22Rv1 (cell line): ENCODE data around the gene MREG.

Experiments
- ZFX ChIP-seq: fragments of 450-650 bp; IDR thresholded peaks from 2 replicates; pipeline ENCODE4 v1.6.1; 2017; ENCODE audit warnings: antibody characterized with exemption, borderline replicate concordance
- TF ChIP-seq, protein P1 (sequence below): fragments of 450-650 bp; IDR thresholded peaks from 2 replicates; pipeline ENCODE4 v1.5.1; 2017; ENCODE audit warnings: mild to moderate bottlenecking

GRCh38 chr2:215895330-215895729 is 118.0 kb downstream of the MREG start:
- TF ChIP-seq, protein P1, sequence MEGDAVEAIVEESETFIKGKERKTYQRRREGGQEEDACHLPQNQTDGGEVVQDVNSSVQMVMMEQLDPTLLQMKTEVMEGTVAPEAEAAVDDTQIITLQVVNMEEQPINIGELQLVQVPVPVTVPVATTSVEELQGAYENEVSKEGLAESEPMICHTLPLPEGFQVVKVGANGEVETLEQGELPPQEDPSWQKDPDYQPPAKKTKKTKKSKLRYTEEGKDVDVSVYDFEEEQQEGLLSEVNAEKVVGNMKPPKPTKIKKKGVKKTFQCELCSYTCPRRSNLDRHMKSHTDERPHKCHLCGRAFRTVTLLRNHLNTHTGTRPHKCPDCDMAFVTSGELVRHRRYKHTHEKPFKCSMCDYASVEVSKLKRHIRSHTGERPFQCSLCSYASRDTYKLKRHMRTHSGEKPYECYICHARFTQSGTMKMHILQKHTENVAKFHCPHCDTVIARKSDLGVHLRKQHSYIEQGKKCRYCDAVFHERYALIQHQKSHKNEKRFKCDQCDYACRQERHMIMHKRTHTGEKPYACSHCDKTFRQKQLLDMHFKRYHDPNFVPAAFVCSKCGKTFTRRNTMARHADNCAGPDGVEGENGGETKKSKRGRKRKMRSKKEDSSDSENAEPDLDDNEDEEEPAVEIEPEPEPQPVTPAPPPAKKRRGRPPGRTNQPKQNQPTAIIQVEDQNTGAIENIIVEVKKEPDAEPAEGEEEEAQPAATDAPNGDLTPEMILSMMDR, result no peak
- no peak for TF ChIP-seq ZFX
